IMR-90 (cell line): Measurements from ENCODE around the gene PCBP3. TPM values are rescaled to one million over a fixed set of nuclear protein-coding genes. Genes with fewer than 3 reads are reported as not detected.

Source experiments
- ATAC-seq: fragments of 200-7000 bp; cut with Tn5 transposase; 2 replicates; pipeline ENCODE4 v1.9.1; 2020; ENCODE audit warnings: low read depth, mild to moderate bottlenecking, moderate library complexity
- BruUV-seq: library from RNA; stranded (reverse); fragments of 400-500 nt; replicated peaks from 2 replicates; lab custom pipeline; 2021; lab: Mats Ljungman, UMichigan
- CTCF ChIA-PET: fragments of 300-600 bp; formaldehyde crosslinking; extraction: SDS; loops from one replicate; lab custom pipeline; 2021; ENCODE audit warnings: antibody characterized with exemption; lab: Yijun Ruan, JAX
- POLR2A ChIA-PET: fragments of 300-600 bp; sonication (Branson Sonifier 250); formaldehyde crosslinking; loops from one replicate; lab custom pipeline; 2022; ENCODE audit warnings: antibody characterized with exemption; ENCODE audit not compliant: unreplicated experiment; lab: Charles Lee
- DNase-seq: peaks from one replicate; pipeline ENCODE4 v3.0.0; 2013
- H2AFZ ChIP-seq: replicated peaks from 2 replicates; pipeline ENCODE3; 2013; ENCODE audit warnings: low read length, mild to moderate bottlenecking; ENCODE audit not compliant: poor library complexity
- H2AK5ac ChIP-seq: 2 replicates; pipeline ENCODE4 v1.6.1; 2013; ENCODE audit warnings: low read depth, low read length, inconsistent platforms
- H2AK9ac ChIP-seq: replicated peaks from 2 replicates; pipeline ENCODE3; 2013; ENCODE audit warnings: mild to moderate bottlenecking, low read depth, low read length, moderate library complexity; ENCODE audit not compliant: poor library complexity
- H2BK120ac ChIP-seq: 2 replicates; pipeline ENCODE4 v1.6.1; 2013; ENCODE audit warnings: low read depth, low read length, inconsistent platforms
- H2BK15ac ChIP-seq: 3 replicates; pipeline ENCODE4 v1.6.1; 2013; ENCODE audit warnings: low read depth, low read length, inconsistent platforms
- H2BK20ac ChIP-seq: 2 replicates; pipeline ENCODE4 v1.6.1; 2013; ENCODE audit warnings: low read depth, mild to moderate bottlenecking, inconsistent platforms, low read length, moderate library complexity
- H2BK5ac ChIP-seq: 2 replicates; pipeline ENCODE4 v1.6.1; 2013; ENCODE audit warnings: mild to moderate bottlenecking, low read depth, low read length, inconsistent platforms; ENCODE audit not compliant: poor library complexity, severe bottlenecking
- H3K14ac ChIP-seq: replicated peaks from 2 replicates; pipeline ENCODE4 v1.6.1; 2013; ENCODE audit warnings: low read depth, low read length, inconsistent platforms
- H3K18ac ChIP-seq: 2 replicates; pipeline ENCODE4 v1.6.1; 2013; ENCODE audit warnings: low read depth, low read length, control low read depth
- H3K23ac ChIP-seq: 2 replicates; pipeline ENCODE4 v1.6.1; 2013; ENCODE audit warnings: low read depth, low read length, inconsistent platforms
- H3K27ac ChIP-seq: 2 replicates; pipeline ENCODE4 v1.5.1; 2013; ENCODE audit warnings: mild to moderate bottlenecking, control low read depth, low read length; ENCODE audit not compliant: insufficient read depth
- H3K27me3 ChIP-seq: 2 replicates; pipeline ENCODE4 v1.6.1; 2013; ENCODE audit warnings: low read length; ENCODE audit not compliant: control insufficient read depth, insufficient read depth
- H3K36me3 ChIP-seq: 2 replicates; pipeline ENCODE4 v1.6.1; 2013; ENCODE audit warnings: low read length, mixed read lengths; ENCODE audit not compliant: control insufficient read depth, insufficient read depth
- H3K4ac ChIP-seq: 2 replicates; pipeline ENCODE4 v1.6.1; 2013; ENCODE audit warnings: low read depth, low read length, inconsistent platforms
- H3K4me1 ChIP-seq: 2 replicates; pipeline ENCODE4 v1.6.1; 2013; ENCODE audit warnings: low read length, mixed read lengths; ENCODE audit not compliant: control insufficient read depth, insufficient read depth
- H3K4me2 ChIP-seq: 2 replicates; pipeline ENCODE4 v1.6.1; 2013; ENCODE audit warnings: low read depth, mild to moderate bottlenecking, control low read depth, low read length, moderate library complexity
- H3K4me3 ChIP-seq: 2 replicates; pipeline ENCODE4 v1.5.1; 2013; ENCODE audit warnings: low read depth, mild to moderate bottlenecking, control low read depth, low read length, moderate library complexity; ENCODE audit not compliant: insufficient read depth
- H3K56ac ChIP-seq: 2 replicates; pipeline ENCODE4 v1.6.1; 2013; ENCODE audit warnings: low read length, inconsistent platforms; ENCODE audit not compliant: insufficient read depth; ENCODE audit errors: extremely low read depth
- H3K79me1 ChIP-seq, 2 experiments: 2 replicates each; pipeline ENCODE4 v1.6.1; 2013; ENCODE audit warnings: low read length in 2 of 2, inconsistent platforms in 1 of 2, low read depth in 1 of 2
- H3K9ac ChIP-seq: 2 replicates; pipeline ENCODE4 v1.6.1; 2013; ENCODE audit warnings: low read depth, low read length, control low read depth
- H3K9me1 ChIP-seq: 2 replicates; pipeline ENCODE4 v1.6.1; 2013; ENCODE audit warnings: low read length, inconsistent platforms; ENCODE audit not compliant: insufficient read depth
- H3K9me3 ChIP-seq: 2 replicates; pipeline ENCODE4 v1.6.1; 2013; ENCODE audit warnings: low read length; ENCODE audit not compliant: control insufficient read depth, insufficient read depth
- H4K20me1 ChIP-seq: 2 replicates; pipeline ENCODE4 v1.6.1; 2013; ENCODE audit warnings: low read length, inconsistent platforms; ENCODE audit not compliant: insufficient read depth
- H4K5ac ChIP-seq: 2 replicates; pipeline ENCODE4 v1.6.1; 2013; ENCODE audit warnings: mild to moderate bottlenecking, low read depth, low read length, control low read depth
- H4K8ac ChIP-seq, 2 experiments: 2 replicates each; pipeline ENCODE4 v1.6.1; 2013; ENCODE audit warnings: low read depth in 2 of 2, low read length in 2 of 2, control low read depth in 1 of 2, inconsistent platforms in 1 of 2
- H4K91ac ChIP-seq: 2 replicates; pipeline ENCODE4 v1.6.1; 2013; ENCODE audit warnings: low read depth, low read length, inconsistent platforms; ENCODE audit not compliant: insufficient read depth
- BHLHE40 ChIP-seq: fragments of 150-350 bp; IDR thresholded peaks from 2 replicates; pipeline ENCODE4 v1.6.1; 2016; ENCODE audit warnings: mild to moderate bottlenecking, low read depth, low read length
- CHD1 ChIP-seq: IDR thresholded peaks from 2 replicates; pipeline ENCODE4 v1.6.1; 2012; ENCODE audit warnings: low read depth, low read length, improper control_type of control experiment
- MAZ ChIP-seq: IDR thresholded peaks from 2 replicates; pipeline ENCODE4 v1.6.1; 2012; ENCODE audit warnings: low read depth, mild to moderate bottlenecking, low read length, improper control_type of control experiment, moderate library complexity, borderline replicate concordance
- NFE2L2 ChIP-seq: fragments of 150-350 bp; IDR thresholded peaks from 2 replicates; pipeline ENCODE4 v1.6.1; 2016; ENCODE audit warnings: low read depth, mild to moderate bottlenecking, low read length
- RCOR1 ChIP-seq: IDR thresholded peaks from 2 replicates; pipeline ENCODE4 v1.6.1; 2012; ENCODE audit warnings: mild to moderate bottlenecking, low read length, improper control_type of control experiment; ENCODE audit not compliant: insufficient replicate concordance
- RFX5 ChIP-seq: IDR thresholded peaks from 2 replicates; pipeline ENCODE4 v1.8.0; 2012; ENCODE audit warnings: low read depth, mild to moderate bottlenecking, low read length, moderate library complexity
- WGBS, 2 experiments: methylation state at CpG; one replicate each; pipeline versions ENCODE4 v1.1.5 to v1.1.7; 2013; ENCODE audit warnings: missing lambda C conversion rate in 2 of 2; ENCODE audit not compliant: insufficient read length in 1 of 2; ENCODE audit errors: extremely low coverage in 2 of 2; 5-methylcytosine and 5-hydroxymethylcytosine counted together
- dilution Hi-C: fragments of 300-500 bp; cut with HindIII; formaldehyde crosslinking; loops from one replicate; pipeline ENCODE4 v1.14.3; 2018; ENCODE audit warnings: low sequenced_read_pairs; ENCODE audit not compliant: unreplicated experiment
- in situ Hi-C: fragments of 300-500 bp; cut with MboI; formaldehyde crosslinking; loops from 3 replicates; pipeline ENCODE4 v1.14.3; 2019; ENCODE audit warnings: low sequenced_read_pairs, inconsistent platforms, mixed read lengths
- intact Hi-C: fragments of 100-400 bp; cut with micrococcal nuclease; formaldehyde crosslinking; loops from 2 replicates; pipeline ENCODE4 v1.10.0; 2022
- polyA plus RNA-seq, 3 experiments: library from polyadenylated mRNA; depleted of rRNA; stranded (reverse); fragments of >200 nt; gene quantifications; 2 replicates each; pipeline ENCODE4 v1.2.3, GENCODE V29; 2012; ENCODE audit warnings: low replicate concordance in 1 of 3
- total RNA-seq: library from RNA; depleted of rRNA; stranded (reverse); fragments of >200 nt; gene quantifications from 2 replicates; pipeline ENCODE4 v1.2.3, GENCODE V29; 2012
- TF ChIP-seq, protein P1 (sequence below): conservative IDR thresholded peaks from 2 replicates; pipeline ENCODE4 v1.5.1; 2012; ENCODE audit warnings: mild to moderate bottlenecking, low read depth, low read length, improper control_type of control experiment
- TF ChIP-seq, protein P2 (sequence below): fragments of 150-350 bp; IDR thresholded peaks from 2 replicates; pipeline ENCODE4 v1.6.1; 2017; ENCODE audit warnings: mild to moderate bottlenecking, antibody characterized with exemption, low read length, low read depth
- TF ChIP-seq, protein P3 (sequence below): fragments of 150-350 bp; IDR thresholded peaks from 2 replicates; pipeline ENCODE4 v1.6.1; 2016; ENCODE audit warnings: low read depth, mild to moderate bottlenecking, low read length, moderate library complexity, borderline replicate concordance

PCBP3 gene
- total and polyA plus RNA-seq, 2 of the 4 experiments (the other 2 are of a cell fraction), result 2.9 to 3.9 TPM

DNA sequence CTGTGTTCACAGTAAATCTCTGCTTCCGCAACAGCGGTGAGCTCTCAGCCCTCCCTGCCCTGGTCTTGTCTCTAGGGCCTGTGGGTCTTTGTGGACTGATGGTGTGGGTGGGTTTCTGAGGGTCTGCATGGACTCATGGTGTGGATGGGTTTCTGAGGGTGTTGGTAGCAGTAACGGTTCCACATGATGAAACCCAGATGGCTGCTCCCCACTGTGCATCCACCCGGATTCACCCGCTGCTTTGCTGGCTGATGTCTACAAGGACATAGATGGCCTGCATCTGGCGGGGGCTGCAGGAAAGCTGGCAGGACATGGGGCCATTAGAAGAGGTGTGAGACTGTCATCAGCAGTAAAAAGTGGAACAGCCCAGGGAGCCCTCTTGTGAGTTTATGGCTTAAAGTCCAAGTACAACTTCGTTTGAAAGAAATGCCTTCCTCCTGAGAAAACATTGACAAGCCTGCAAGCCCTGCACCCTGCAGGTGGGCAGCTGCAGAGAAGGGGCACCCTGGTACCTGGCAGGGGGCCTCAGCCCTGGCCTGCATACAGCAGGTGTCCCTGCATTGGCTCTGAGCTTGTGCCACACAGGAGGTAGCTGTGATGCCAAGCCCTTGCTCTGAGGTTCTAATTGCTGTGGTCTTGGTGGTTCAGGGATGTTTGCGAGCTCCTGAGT is 181.2 kb downstream of the PCBP3 start (continued):
- TF ChIP-seq, protein P1, sequence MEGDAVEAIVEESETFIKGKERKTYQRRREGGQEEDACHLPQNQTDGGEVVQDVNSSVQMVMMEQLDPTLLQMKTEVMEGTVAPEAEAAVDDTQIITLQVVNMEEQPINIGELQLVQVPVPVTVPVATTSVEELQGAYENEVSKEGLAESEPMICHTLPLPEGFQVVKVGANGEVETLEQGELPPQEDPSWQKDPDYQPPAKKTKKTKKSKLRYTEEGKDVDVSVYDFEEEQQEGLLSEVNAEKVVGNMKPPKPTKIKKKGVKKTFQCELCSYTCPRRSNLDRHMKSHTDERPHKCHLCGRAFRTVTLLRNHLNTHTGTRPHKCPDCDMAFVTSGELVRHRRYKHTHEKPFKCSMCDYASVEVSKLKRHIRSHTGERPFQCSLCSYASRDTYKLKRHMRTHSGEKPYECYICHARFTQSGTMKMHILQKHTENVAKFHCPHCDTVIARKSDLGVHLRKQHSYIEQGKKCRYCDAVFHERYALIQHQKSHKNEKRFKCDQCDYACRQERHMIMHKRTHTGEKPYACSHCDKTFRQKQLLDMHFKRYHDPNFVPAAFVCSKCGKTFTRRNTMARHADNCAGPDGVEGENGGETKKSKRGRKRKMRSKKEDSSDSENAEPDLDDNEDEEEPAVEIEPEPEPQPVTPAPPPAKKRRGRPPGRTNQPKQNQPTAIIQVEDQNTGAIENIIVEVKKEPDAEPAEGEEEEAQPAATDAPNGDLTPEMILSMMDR, result no peak

DNA sequence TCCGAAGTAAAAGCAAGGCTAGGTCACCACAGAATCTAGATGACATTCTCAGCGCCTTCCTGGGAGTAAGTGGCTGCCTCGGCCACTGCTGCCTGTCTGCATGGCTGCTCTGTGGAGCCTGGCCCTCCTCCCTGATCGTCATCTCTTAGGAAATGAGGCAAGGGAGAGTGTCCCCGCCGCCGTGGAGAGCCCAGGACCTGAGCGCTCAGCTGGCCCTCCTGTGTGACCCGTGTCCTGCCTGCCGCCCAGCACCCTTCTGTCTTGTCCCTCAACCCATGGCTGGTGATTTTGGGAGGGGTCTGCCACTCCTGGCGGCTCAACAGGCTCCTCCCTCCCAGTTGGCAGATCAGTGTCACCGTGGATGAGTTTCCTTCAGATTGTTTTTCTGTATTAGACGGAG is 181.7 kb downstream of the PCBP3 start:
- Histone ChIP-seq H3K23ac (no peak overlapping the region), H3K18ac (no peak overlapping the region), H2BK120ac (no peak overlapping the region), H2BK20ac (no peak overlapping the region), H2AK9ac (no peak overlapping the region), H4K5ac (no peak overlapping the region), H3K27me3 (no peaks in the 10 kb centered on the region; the same call in 1 of the 2 replicates), H2AK5ac (no peak overlapping the region; the same call in 1 of the 2 replicates), H3K9me1 (0 out of 2 replicates have a peak, but pooled peaks cover 2% of the 10 kb centered on the region), H3K56ac (no peak overlapping the region), H3K14ac (no peak overlapping the region), H3K9ac (no peak overlapping the region), H3K4me2 (no peak overlapping the region), H3K4me1 (peaks cover 5% of the 10 kb centered on the region), H3K4me3 (no peak overlapping the region), H3K4ac (no peak overlapping the region), H4K91ac (no peak overlapping the region), H4K8ac (no peak overlapping the region), H2BK15ac (no peak overlapping the region), H3K79me1 (no peaks in the 10 kb centered on the region), H2AFZ (no peak overlapping the region), H3K9me3 (no peaks in the 10 kb centered on the region), H3K36me3 (no peaks in the 10 kb centered on the region; the same call in 1 of the 2 replicates), H3K27ac (no peak overlapping the region), H2BK5ac (no peak overlapping the region), H4K20me1 (no peaks in the 10 kb centered on the region)
- BruUV-seq, result no TSS peak
- 100% methylated on average over 1 of the region's 13 CpGs; no CpG with 5 or more reads in 1 of the 2 experiments for WGBS, 2 experiments
- intact Hi-C loops (no loop called here), dilution Hi-C loops (no loop called here), in situ Hi-C loops (loop anchor here (10.0 kb wide), 2 partner anchors 360 to 680 kb away; no protein-coding TSS in a partner anchor)
- POLR2A ChIA-PET, result no interaction called here
- CTCF ChIA-PET, result no interaction called here
- DNase-seq, result no peak
- ATAC-seq, result no peak
- TF ChIP-seq, protein P2, sequence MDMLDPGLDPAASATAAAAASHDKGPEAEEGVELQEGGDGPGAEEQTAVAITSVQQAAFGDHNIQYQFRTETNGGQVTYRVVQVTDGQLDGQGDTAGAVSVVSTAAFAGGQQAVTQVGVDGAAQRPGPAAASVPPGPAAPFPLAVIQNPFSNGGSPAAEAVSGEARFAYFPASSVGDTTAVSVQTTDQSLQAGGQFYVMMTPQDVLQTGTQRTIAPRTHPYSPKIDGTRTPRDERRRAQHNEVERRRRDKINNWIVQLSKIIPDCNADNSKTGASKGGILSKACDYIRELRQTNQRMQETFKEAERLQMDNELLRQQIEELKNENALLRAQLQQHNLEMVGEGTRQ, result no peak
- TF ChIP-seq BHLHE40 (no peak), CHD1 (no peak), RCOR1 (no peak), RFX5 (no peak), NFE2L2 (no peak), MAZ (no peak)
- TF ChIP-seq, protein P3, sequence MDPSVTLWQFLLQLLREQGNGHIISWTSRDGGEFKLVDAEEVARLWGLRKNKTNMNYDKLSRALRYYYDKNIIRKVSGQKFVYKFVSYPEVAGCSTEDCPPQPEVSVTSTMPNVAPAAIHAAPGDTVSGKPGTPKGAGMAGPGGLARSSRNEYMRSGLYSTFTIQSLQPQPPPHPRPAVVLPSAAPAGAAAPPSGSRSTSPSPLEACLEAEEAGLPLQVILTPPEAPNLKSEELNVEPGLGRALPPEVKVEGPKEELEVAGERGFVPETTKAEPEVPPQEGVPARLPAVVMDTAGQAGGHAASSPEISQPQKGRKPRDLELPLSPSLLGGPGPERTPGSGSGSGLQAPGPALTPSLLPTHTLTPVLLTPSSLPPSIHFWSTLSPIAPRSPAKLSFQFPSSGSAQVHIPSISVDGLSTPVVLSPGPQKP, result no peak
